ENCODE data around the gene PTPRD. TPM values are rescaled to one million over a fixed set of nuclear protein-coding genes. Genes with fewer than 3 reads are reported as not detected.

The PTPRD gene
- total and polyA plus RNA-seq, 9 of the 15 experiments (the other 6 are each of a cell fraction or from before 2014, with no cell fraction given): 0.11 TPM; not detected in 8

GRCh38 chr9:8364026-8364752, 2248.6 kb downstream of the PTPRD start:
- ATAC-seq (no peak), FAIRE-seq (no peak), DNase-seq (ENCODE audit: extremely low read depth in 1 of 4, low spot score in 3 of 4) (no peak)
- no peaks in the 10 kb centered on the region for H3K79me2 ChIP-seq (ENCODE audit: control insufficient read depth, insufficient read depth, low read length)
- no peak overlapping the region for H2AFZ ChIP-seq (ENCODE audit: low read depth, low read length)
- no peak overlapping the region for H3K4me2 ChIP-seq (ENCODE audit: insufficient read depth, low read length)
- no peaks in the 10 kb centered on the region for H3K36me3 ChIP-seq (ENCODE audit: control insufficient read depth, insufficient read depth, low read length)
- CTCF ChIA-PET (ENCODE audit: low intra/inter-chr PET ratio): no interaction called here
- no peak overlapping the region for H3K4me3 ChIP-seq
- 2% methylated on average over 10 of the region's 11 CpGs for WGBS (ENCODE audit: insufficient coverage, low coverage, missing lambda C conversion rate)
- H4K20me1 ChIP-seq (replicated peaks; ENCODE audit: control insufficient read depth, insufficient read depth, low read length): no peaks in the 10 kb centered on the region
- intact Hi-C loops (cut with micrococcal nuclease): no loop called here
- no peaks in the 10 kb centered on the region for H3K9me1 ChIP-seq (ENCODE audit: control insufficient read depth, insufficient read depth, low read length)
- no peak for TF ChIP-seq NCOA6 (IDR thresholded peaks at IDR 0.05)
- TF ChIP-seq CTBP1 (IDR thresholded peaks at IDR 0.05; ENCODE audit: borderline replicate concordance): no peak
- TF ChIP-seq ETV5 (CRISPR knock-in tag; IDR thresholded peaks at IDR 0.05; ENCODE audit: low read depth): no peak
- TF ChIP-seq HDAC6 (IDR thresholded peaks at IDR 0.05; ENCODE audit: low read depth, low read length): no peak
- TF ChIP-seq SMARCB1 (IDR thresholded peaks at IDR 0.05; ENCODE audit: insufficient read length, low read depth): no peak
- TF ChIP-seq, protein P1, sequence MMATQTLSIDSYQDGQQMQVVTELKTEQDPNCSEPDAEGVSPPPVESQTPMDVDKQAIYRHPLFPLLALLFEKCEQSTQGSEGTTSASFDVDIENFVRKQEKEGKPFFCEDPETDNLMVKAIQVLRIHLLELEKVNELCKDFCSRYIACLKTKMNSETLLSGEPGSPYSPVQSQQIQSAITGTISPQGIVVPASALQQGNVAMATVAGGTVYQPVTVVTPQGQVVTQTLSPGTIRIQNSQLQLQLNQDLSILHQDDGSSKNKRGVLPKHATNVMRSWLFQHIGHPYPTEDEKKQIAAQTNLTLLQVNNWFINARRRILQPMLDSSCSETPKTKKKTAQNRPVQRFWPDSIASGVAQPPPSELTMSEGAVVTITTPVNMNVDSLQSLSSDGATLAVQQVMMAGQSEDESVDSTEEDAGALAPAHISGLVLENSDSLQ (IDR thresholded peaks at IDR 0.05): no peak
- no peak for TF ChIP-seq SUPT5H (IDR thresholded peaks at IDR 0.05)
- TF ChIP-seq MTA2 (IDR thresholded peaks at IDR 0.05; ENCODE audit: low read depth): no peak
- no peak for TF ChIP-seq CEBPB (tag; IDR thresholded peaks at IDR 0.05)
- TF ChIP-seq ELK1 (CRISPR knock-in tag; IDR thresholded peaks at IDR 0.05): no peak
- TF ChIP-seq ZBTB5 (IDR thresholded peaks at IDR 0.05): no peak
- TF ChIP-seq MCM2 (IDR thresholded peaks at IDR 0.05; ENCODE audit: low read depth): no peak
- TF ChIP-seq MXI1 (IDR thresholded peaks at IDR 0.05; ENCODE audit: low read depth, low read length): no peak
- no peaks in the 10 kb centered on the region for H3K4me1 ChIP-seq (replicated peaks in 1 of 2; ENCODE audit: control insufficient read depth in 2 of 2, insufficient read depth in 2 of 2, low read length in 2 of 2)
- no TSS peak for BruUV-seq (replicated peaks)
- POLR2A ChIA-PET: no interaction called here
- H3K9ac ChIP-seq (ENCODE audit: insufficient read depth in 1 of 2, low read depth in 2 of 2, low read length in 2 of 2): no peak overlapping the region
- no peaks in the 10 kb centered on the region for H3K27me3 ChIP-seq (ENCODE audit: control insufficient read depth in 2 of 2, insufficient read depth in 2 of 2, low read length in 2 of 2)
- in situ Hi-C loops (cut with MboI): no loop called here
- no peaks in the 10 kb centered on the region; the same call in 1 of the 2 replicates for H3K9me3 ChIP-seq (replicated peaks; ENCODE audit: control insufficient read depth, insufficient read depth, low read depth, low read length)
- H3K27ac ChIP-seq (ENCODE audit: extremely low read depth, low read depth, low read length): no peak overlapping the region
